Limb (tissue), 2 donors: ENCODE data around the gene ANKRD34B.
"Not testable (repeated sequence)": the region's sequence is repeated elsewhere in the genome, so short reads cannot be mapped to it uniquely, and the experiment has no call there.

Source experiments
- DNase-seq, 2 donors: peaks; one replicate each; pipeline ENCODE4 v3.0.0-alpha.2; 2016; ENCODE audit errors: extremely low spot score in 2 of 2

Gene ANKRD34B

DNA sequence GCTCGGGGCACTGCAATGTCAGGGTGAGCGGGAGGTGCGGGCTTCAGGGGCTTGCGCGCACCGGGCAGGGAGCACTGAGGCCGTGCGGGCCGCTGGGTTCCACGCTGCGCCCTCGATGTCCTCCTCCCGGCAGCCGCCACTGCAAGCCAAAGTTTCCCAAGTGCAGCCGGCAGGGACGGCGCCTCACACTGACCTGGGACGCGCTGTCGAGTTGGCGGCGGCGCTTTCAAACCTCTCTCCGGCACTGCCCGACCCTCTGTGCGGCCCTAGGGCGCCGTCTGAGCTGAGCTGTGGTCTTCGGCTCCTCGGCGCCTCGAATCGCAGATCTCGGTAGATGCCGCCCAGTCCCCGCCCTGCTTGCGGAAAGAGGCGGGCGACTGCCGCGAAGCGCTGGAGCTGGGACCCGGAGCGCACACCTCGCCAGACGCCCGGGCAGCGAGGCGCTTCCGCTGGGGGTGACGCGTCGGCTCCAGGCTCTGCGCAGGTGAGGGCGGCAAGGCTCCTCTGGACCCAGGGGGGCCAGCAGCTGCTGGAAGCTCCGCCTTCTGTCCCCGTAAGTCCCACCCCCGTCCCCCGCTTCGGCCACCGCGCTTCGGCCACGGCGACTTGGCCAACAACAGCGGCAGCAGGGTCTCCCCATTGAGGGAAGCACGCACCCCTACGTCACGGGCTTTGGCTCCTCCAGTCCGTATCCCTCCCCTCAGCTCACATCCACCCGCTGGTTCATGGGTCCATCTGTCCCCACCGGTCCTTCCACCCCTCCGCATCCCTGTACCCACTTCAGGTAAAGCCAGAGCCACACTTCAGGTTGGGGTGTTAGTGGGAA, at the start of gene ANKRD34B:
ANKRD34B (minus strand) TSS at position 320 of the 826 bp plus-strand sequence. CDS start 10,261 bp downstream, outside the sequence.
- peak in 1 of 2 donors; percentile 56 for DNase-seq

DNA sequence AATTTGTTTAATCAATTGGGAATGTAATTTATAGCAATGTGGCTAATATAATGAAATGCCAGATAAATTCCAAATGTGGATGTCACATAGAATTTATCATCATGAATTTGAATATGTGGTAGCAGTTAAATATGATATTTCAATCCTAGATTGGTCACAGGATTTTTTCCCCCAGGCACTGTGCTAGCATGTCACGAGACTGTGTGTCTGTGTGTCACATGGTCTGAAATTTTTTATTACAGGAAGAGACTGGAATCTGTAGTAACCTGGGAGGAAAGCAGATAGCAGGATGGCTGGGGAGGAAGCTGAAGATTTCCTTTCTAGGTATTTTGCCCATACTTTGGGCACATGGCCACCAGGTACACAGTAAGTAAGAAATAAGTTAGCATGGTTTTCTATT, 49.0 kb upstream of the ANKRD34B start:
- no peak for DNase-seq

DNA sequence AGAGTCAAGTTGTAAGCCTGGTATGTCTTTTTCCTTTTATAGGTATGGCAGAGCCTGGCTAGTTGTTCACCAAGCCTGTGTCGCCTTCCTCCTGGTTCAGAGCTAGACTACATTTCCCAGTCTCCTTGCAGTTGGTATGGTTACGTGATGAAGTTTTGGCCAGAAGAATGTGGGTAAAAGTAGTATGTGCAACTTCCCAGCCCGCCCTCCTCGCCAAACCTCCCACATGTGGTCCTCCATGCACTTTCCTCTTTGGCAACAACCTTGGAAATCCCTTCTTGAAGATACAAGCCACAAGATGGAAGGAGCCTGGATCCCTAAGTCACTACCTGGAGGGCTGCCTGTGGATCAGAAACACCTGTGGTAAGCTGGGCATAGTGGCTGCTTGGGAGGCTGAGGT, 48.4 kb upstream of the ANKRD34B start:
- DNase-seq = no peak

DNA sequence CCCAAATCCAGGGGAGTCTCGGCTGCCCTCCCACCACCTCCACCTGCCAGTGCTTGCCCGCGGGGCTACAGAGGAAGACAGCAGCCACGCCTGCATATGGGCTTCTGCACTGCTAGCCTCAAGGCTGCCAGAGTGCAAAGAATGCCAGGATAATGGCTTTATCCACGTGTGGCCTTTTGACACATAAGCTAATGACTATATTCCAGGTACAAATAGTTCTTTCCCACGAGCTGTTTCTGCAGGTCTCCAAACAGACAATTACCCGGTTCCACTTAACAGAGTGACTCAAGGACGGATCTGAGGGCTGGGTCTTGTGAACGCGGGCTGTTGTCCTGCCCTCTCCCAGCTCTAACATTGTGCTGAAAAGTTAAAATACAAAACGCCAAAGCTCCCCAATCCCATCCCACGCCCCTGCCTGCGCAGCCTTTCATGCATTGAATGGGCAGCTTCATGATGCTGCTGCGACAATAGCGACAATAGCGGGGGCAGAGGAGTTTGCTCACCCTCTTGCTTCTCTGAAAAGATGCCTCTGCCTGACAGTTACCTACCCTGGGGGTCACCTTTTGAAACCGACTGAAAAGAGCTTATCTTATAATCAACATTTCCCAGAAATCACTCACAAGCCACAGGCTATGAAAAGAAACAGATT, 45.3 kb upstream of the ANKRD34B start:
- no peak for DNase-seq

DNA sequence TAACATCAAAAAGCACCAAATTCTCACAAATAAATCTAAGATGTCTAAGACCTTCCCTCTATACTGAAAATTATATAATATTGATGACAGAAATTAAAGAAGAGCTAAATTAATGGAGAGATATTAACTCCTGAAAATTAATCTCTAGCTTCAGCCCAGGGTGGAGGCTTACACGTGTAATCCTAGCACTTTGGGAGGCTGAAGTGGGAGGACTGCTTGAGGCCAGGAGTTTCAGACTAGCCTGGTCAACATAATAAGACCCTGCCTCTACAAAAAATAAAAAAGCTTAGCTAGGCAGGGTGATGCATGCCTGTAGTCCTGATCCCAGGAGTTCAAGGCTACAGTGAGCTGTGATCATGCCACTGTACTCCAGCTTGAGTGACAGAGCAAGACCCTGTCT, 39.6 kb upstream of the ANKRD34B start:
- no peak for DNase-seq

DNA sequence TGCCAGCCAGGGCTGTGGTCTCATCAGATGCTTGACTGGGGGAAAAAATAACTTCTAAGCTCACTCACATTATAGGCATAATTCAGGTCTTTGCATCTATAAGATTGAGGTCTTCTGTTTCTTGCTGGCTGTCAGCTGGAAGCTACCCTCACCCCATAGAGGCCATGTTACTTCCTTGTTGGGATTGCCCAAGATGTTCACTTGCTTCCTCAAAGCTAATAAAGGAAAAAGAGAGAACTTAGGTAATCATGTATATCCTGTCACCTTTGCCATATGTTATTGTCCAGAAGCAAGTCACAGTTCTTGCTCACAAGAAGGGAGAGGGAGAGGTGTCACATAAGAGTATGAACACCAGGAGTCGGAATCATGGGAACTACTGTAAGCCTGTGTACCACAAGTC, 38.7 kb upstream of the ANKRD34B start:
- no peak for DNase-seq

DNA sequence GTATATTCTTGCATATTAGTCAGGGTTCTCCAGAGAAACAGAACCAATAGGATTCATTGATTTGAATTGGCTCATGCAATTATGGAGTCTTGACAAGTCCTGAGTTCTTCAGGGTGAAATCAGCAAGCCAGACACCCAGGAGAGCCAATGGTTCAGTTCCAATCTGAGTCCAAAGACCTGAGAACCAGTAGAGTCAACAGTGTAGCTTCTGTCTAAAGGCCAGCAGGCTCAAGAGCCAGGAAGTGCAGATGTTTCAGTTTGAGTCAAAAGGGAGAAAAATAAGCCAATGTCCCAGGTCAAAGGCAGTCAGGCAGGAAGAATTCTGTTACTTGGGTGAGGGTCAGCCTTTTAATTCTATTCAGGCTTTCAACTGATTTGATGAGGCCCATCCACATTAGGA, 37.8 kb upstream of the ANKRD34B start:
- no peak for DNase-seq

DNA sequence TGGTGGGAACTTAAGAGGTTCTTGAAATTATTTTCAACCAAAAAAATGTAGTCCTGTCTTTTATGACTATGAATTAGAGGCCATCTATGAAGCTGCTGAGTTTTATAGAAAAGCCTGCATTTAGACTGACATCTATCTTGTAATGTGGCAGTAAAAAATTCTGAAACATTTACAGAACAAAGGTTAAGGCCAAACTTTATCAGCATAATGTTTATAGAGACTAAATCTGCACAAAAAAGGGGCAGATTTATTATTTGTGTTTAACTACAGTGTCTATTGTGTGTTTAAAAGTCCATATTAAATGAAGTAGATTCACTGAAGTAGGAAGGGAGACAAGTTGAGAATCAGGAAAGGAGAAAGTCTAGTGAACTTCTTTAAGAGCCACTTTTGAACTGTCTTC, 37.3 kb upstream of the ANKRD34B start:
- no peak for DNase-seq

DNA sequence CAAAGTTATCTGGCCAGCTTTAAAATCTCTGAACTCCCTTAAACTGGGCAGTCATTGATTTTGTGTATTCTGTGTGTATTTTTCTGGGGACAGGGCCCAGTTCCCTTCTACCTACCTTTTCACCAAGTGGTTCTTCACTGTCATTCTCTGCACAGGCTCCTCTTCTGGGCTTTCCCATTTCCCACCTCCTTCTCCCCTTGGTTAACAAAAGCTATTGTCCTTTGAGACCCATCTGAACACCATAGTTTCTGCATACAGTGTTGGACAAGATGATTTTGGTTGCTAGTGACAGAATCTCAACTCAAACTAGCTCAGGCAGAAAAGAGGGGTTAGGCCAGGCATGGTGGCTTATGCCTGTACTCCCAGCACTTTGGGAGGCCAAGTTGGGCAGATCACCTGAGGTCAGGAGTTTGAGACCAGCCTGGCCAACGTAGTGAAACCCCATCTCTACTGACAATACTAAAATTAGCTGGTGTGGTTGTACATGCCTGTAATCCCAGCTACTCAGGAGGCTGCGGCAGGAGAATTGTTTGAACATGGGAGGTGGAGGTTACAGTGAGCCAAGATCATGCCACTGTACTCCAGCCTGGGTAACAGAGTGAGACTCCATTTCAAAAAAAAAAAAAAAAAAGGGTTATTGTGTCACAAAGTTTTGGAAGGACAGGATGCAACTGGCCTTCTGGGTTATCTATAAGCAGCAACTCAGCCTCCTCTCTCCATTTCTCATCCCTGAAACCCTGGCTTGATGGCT, 31.0 kb upstream of the ANKRD34B start:
- no peak for DNase-seq

DNA sequence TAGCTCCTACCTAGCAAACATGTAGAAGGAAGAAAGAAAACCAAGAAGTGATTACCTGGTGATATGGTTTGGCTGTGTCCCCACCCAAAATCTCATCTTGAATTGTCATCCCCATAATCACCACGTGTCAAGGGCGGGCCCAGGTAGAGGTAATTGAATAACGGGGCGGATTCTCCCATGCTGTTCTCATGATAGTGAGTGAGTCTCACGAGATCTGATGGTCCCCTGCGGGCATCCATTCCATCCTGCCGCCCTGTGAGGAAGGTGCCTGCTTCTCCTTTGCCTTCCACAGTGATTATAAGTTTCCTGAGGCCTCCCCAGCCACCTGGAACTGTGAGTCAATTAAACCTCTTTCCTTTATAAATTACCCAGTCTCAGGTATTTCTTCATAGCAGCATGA, 27.4 kb upstream of the ANKRD34B start:
- DNase-seq = no peak

DNA sequence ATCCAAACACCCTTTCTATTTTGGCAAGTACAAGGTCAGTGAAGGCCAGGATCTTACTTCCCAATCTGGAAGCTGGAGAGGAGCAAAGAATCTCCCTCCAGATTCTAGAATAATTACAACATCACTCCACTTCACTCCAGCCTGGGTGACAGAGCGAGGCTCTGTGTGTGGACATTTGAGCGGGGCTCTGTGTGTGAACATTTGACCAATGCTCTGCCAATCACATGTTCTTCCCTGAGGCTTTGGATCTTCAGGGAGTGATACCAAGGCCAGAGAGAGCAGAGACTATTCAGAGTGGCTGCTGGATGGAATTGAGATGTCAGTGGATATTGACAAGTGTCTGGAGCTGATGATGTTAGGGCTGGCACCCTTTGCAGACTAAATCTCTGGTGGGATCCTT, 24.7 kb upstream of the ANKRD34B start:
- no peak for DNase-seq

DNA sequence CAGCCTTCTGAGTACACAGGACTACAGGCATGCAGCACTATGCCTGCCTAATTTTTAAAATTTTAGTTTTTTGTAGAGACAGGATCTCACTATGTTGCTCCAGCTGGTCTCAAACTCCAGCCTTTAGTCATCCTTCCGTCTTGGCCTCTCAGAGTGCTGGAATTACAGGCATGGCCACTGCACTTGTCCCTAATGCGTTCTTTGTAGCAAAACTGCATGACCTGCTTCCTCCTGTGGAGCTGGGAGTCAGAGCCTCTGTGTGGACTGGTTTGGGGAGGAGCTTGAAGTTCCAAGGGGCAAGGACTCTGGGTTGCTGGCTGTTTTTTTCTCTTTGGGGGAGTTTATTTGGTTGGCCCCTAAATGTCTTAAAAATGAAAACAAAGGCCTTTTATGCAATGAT, 22.7 kb upstream of the ANKRD34B start:
- DNase-seq = no peak

DNA sequence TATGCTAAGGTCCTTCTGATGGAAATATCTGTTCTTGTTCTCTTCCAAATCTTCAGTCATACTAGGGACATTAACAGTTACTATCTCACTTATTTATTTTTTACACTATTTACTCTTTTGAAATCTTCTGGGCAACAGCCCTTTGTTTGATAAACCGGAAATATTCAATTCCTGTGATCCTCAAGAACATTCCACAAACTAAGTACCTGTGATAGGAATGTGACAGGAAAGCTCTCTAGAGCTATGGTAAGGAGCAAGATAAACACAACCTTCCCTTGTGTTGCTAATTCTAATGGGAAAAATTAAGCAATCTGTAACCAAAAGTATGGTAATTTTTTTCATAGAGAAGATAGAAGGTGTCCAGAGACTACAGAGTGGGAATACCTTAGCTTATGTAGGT, 22.0 kb upstream of the ANKRD34B start:
- DNase-seq = no peak

DNA sequence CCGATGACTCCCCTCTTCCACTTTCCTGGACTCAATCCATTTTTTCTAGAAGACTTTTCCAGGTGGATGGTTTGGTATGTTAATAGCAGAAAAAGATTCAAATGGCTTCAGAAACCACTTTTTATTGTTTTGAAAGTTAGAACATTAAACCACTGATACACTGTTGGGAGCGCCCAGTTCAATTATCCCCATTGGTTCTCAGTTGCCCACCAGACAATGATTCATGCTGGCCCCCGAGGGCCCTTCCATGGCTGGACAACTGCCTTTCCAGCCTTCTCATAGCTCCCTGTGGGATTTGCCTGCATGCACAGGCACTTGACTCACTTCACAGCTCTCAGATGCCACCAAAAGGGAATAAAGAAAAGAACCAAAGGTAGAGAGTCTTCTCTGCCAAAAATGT, 21.3 kb upstream of the ANKRD34B start:
- no peak for DNase-seq

DNA sequence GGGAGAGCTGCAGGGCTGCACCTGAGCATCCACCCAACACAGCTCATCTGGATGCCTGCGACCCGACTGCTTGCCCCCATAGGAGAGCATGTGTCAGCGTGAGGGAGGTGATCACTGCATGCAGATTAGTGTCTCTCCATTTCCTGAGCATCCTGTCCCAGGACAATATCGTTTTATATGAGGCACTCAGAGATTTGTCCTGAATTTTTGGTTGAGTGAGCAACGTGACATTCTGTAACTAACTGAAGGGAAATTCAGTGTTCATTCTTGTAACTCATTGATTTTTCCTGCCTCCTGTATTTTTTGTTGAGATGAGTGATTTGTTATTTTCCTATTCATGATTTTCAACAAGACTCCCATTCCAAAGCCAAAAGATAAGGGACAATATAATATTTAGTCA, 20.7 kb upstream of the ANKRD34B start:
- DNase-seq = no peak

DNA sequence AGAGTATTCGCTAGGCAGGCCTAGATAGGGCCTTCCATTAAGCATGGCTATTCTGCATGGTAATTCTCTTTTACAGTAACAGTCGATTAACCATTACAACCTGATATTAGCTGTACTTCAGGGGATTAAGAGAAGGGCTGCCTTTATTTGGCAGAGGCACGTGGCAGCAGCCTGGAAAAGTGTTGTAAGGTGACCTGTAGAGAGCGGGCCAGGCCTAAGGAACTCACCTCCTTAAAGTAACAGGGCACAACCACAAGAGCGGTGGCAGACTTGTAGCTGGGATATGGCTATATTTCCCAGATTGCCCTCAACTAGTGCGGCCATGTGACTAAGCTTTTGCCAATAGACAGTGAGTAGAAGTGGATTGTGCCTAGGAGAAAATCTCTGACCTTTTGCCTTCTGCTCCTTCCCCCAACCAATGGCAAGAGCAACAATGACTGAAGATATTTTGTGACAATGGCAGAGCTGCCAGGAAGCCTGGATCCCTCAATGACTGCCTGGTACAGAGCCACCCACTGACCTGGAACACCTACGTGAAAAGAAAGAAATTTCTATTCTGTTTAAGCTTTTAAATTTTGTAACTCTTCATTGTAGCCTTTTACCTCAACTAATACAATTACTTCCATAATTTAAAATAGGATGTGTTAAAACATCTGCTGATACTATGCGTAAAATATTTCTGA, 18.9 kb upstream of the ANKRD34B start:
- DNase-seq = no peak

DNA sequence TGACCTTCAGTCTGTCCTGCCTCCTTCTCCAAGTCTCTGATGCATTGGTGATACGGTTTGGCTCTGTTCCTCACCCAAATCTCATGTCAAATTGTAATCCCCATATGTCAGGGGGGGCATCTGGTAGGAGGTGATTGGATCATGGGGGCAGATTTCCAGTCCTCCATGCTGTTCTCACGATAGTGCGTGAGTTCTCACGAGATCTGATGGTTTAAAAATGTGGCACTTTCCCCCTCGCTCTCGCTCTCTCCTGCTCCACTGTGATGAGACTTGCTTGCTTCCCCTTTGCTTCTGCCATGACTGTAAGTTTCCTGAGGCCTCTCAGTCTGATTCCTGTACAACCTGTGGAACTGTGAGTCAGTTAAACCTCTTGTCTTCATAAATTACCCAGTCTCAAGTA, 14.7 kb upstream of the ANKRD34B start:
- DNase-seq = no peak

DNA sequence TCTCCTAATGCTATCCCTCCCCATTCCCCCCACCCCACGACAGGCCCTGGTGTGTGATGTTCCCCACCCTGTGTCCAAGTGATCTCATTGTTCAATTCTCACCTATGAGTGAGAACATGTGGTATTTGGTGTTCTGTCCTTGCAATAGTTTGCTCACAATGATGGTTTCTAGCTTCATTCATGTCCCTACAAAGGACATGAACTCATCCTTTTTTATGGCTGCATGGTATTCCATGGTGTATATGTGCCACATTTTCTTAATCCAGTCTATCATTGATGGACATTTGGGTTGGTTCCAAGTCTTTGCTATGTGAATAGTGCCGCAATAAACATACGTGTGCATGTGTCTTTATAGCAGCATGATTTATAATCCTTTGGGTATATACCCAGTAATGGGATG, 10.2 kb upstream of the ANKRD34B start:
- not testable (repeated sequence) for DNase-seq

DNA sequence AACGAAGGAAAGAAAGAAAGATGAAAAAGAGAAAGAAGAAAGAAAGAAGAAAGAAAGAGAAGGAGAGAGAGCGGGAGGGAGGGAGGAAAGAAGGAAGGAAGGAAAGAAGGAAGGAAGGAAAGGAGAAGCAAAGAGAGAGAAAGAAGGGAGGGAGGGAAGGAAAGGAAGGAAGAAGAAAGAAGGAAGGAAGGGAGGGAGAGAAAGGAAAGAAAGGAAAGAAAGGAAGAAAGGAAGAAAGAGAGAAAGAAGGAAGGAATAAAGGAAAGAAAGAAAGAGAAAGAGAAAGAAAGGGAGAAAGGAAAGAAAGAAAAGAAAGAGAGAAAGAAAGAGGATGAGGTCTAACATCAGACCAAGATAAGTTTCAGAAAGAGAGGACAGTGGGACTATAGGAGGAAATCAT, 9.0 kb upstream of the ANKRD34B start:
- DNase-seq = no peak

DNA sequence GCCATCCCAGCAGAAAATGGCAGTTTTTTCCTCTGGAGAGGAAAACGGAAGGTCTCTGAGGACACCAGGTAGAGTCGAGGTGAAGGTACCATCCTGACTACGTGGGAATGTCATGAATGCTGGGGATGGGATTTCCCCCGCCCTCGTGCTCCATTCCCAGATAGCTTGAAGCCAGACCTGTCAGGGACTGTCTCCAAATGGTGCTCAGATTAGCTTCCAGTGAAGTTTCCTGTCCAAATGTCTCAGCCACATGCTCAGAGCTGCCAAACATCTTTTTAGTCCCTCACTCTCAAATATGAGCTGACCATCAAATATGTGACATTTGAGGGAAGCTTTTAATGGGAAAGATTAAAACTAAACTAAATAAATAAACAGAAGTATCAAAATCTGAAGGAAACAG, 7.6 kb upstream of the ANKRD34B start:
- DNase-seq = no peak

DNA sequence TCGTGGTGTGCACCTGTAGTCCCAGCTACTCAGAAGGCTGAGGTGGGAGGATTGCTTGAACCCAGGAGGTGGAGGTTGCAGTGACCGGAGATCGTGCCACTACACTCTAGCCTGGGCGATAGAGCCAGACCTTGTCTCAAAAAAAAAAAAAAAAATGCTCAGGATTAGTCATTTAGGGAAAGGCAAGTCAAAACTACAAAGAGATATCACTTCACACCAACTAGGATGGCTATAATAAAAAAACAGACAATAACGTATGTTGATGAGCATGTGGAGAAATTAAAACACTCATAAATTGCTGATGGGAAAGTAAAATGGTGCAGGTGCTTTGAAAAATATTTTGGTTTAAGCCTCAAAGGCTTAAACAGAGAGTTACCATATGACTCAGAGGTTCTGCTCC, 6.3 kb upstream of the ANKRD34B start:
- no peak for DNase-seq

DNA sequence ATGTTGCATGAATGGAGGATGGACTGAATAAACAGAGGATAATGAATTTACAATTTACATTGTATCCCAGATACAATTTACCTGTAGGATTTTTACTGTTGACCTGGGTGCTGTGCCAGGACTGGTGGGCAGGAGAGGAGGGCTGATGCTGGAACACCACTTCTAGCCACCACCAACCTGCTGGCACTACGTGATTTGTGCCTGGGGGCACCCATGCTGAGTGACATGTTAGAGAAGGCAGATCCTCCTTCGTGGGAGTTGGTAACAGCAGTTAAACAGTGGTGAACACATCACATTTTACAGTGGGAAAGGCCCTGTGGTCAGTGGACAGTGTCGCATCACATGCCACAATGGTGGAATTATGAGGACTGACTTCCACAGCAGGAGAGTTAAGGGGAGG, 3.0 kb upstream of the ANKRD34B start:
- no peak for DNase-seq
